ENCODE data around the gene DIMT1.

The DIMT1 gene

GRCh38 chr5:62386824-62387223, 16.9 kb downstream of the DIMT1 start:
- H3K9me3 ChIP-seq (ENCODE audit: low read length), result no peaks in the 10 kb centered on the region
- H3K9me2 ChIP-seq (ENCODE audit: low read depth, low read length), result no peaks in the 10 kb centered on the region
- no peak overlapping the region for H3K4me3 ChIP-seq (ENCODE audit: low read depth, low read length, poor library complexity, severe bottlenecking)
- no peaks in the 10 kb centered on the region for H3K27me3 ChIP-seq (ENCODE audit: insufficient read depth, low read length)
- peaks cover 93% of the 10 kb centered on the region for H3K36me3 ChIP-seq (ENCODE audit: insufficient read depth, low read length)
- peaks cover 2% of the 10 kb centered on the region; the same call in 1 of the 2 replicates for H3F3A ChIP-seq (ENCODE audit: insufficient read depth, low read length)
- H3K79me2 ChIP-seq (ENCODE audit: insufficient read depth, low read length), result no peaks in the 10 kb centered on the region
- peaks cover 3% of the 10 kb centered on the region; the same call in 1 of the 2 replicates for H4K20me1 ChIP-seq (ENCODE audit: insufficient read depth, low read length)
- no peak for TF ChIP-seq EZH2 (IDR thresholded peaks at IDR 0.05; ENCODE audit: borderline replicate concordance, low read length)
- no peak for TF ChIP-seq CTCF (IDR thresholded peaks at IDR 0.05; ENCODE audit: low read length)
- no peak overlapping the region for H3K9ac ChIP-seq (ENCODE audit: low read length)
- no peaks in the 10 kb centered on the region for H3K4me1 ChIP-seq (ENCODE audit: insufficient read depth, low read length, severe bottlenecking)
- H3K4me2 ChIP-seq (ENCODE audit: low read length), result no peak overlapping the region
- no peak overlapping the region for H2AFZ ChIP-seq (ENCODE audit: low read length)
- H3K27ac ChIP-seq (ENCODE audit: low read depth, low read length, poor library complexity, severe bottlenecking), result no peak overlapping the region

- Histone ChIP-seq H3K4me1 (ENCODE audit: insufficient read depth, low read length, severe bottlenecking) (no peaks in the 10 kb centered on the region), H4K20me1 (ENCODE audit: insufficient read depth, low read length) (peaks cover 3% of the 10 kb centered on the region; the same call in 1 of the 2 replicates), H3K9me3 (ENCODE audit: low read length) (no peaks in the 10 kb centered on the region), H3K79me2 (ENCODE audit: insufficient read depth, low read length) (no peaks in the 10 kb centered on the region), H3K27ac (ENCODE audit: low read depth, low read length, poor library complexity, severe bottlenecking) (no peak overlapping the region), H3K4me2 (ENCODE audit: low read length) (no peak overlapping the region), H3K27me3 (ENCODE audit: insufficient read depth, low read length) (no peaks in the 10 kb centered on the region), H3K9ac (ENCODE audit: low read length) (no peak overlapping the region), H3F3A (ENCODE audit: insufficient read depth, low read length) (peaks cover 2% of the 10 kb centered on the region; the same call in 1 of the 2 replicates), H3K9me2 (ENCODE audit: low read depth, low read length) (no peaks in the 10 kb centered on the region), H3K4me3 (ENCODE audit: low read depth, low read length, poor library complexity, severe bottlenecking) (no peak overlapping the region), H3K36me3 (ENCODE audit: insufficient read depth, low read length) (peaks cover 93% of the 10 kb centered on the region), H2AFZ (ENCODE audit: low read length) (no peak overlapping the region)
- TF ChIP-seq CTCF (IDR thresholded peaks at IDR 0.05; ENCODE audit: low read length) (no peak), EZH2 (IDR thresholded peaks at IDR 0.05; ENCODE audit: borderline replicate concordance, low read length) (no peak)
Observed at GRCh38 chr5:62385816-62386400, 17.8 kb downstream of the DIMT1 start.

- Histone ChIP-seq H3K4me3 (ENCODE audit: low read depth, low read length, poor library complexity, severe bottlenecking) (no peak overlapping the region), H3K79me2 (ENCODE audit: insufficient read depth, low read length) (no peaks in the 10 kb centered on the region), H3K4me2 (ENCODE audit: low read length) (no peak overlapping the region), H4K20me1 (ENCODE audit: insufficient read depth, low read length) (peaks cover 3% of the 10 kb centered on the region; the same call in 1 of the 2 replicates), H2AFZ (ENCODE audit: low read length) (no peak overlapping the region), H3K9me3 (ENCODE audit: low read length) (no peaks in the 10 kb centered on the region), H3K4me1 (ENCODE audit: insufficient read depth, low read length, severe bottlenecking) (no peaks in the 10 kb centered on the region), H3K9me2 (ENCODE audit: low read depth, low read length) (no peaks in the 10 kb centered on the region), H3K9ac (ENCODE audit: low read length) (no peak overlapping the region), H3K27me3 (ENCODE audit: insufficient read depth, low read length) (no peaks in the 10 kb centered on the region), H3K27ac (ENCODE audit: low read depth, low read length, poor library complexity, severe bottlenecking) (no peak overlapping the region), H3F3A (ENCODE audit: insufficient read depth, low read length) (peaks cover 2% of the 10 kb centered on the region; the same call in 1 of the 2 replicates), H3K36me3 (ENCODE audit: insufficient read depth, low read length) (peaks cover 93% of the 10 kb centered on the region)
- TF ChIP-seq EZH2 (IDR thresholded peaks at IDR 0.05; ENCODE audit: borderline replicate concordance, low read length), result no peak
- TF ChIP-seq CTCF (IDR thresholded peaks at IDR 0.05; ENCODE audit: low read length), result no peak
Observed at GRCh38 chr5:62385131-62385530, 18.6 kb downstream of the DIMT1 start.

All from OCI-LY1 (cell line).